Neural crest cell (in vitro differentiated cells): ENCODE data around the gene QDPR. TPM values are rescaled to one million over a fixed set of nuclear protein-coding genes. Genes with fewer than 3 reads are reported as not detected.
A peak's percentile ranks its signal among the peaks of the same experiment; 100 is the strongest.

Experiments
- DNase-seq: peaks from one replicate; pipeline ENCODE4 v3.0.0; 2021; ENCODE audit warnings: low read depth, mixed read lengths, low spot score
- H3K27ac Mint-ChIP-seq: one replicate; pipeline ENCODE4 v1.8.0; 2021; ENCODE audit warnings: mild to moderate bottlenecking, mixed read lengths; ENCODE audit not compliant: unreplicated experiment
- H3K27me3 Mint-ChIP-seq: 2 replicates; pipeline ENCODE4 v1.8.0; 2021; ENCODE audit warnings: low read depth, mild to moderate bottlenecking, mixed read lengths
- H3K36me3 Mint-ChIP-seq: 2 replicates; pipeline ENCODE4 v1.8.0; 2021; ENCODE audit warnings: low read depth, mild to moderate bottlenecking, mixed read lengths
- H3K4me1 Mint-ChIP-seq: 2 replicates; pipeline ENCODE4 v1.8.0; 2021; ENCODE audit warnings: mixed read lengths
- H3K4me3 Mint-ChIP-seq: one replicate; pipeline ENCODE4 v1.8.0; 2021; ENCODE audit warnings: mild to moderate bottlenecking, mixed read lengths
- H3K9me3 Mint-ChIP-seq: 2 replicates; pipeline ENCODE4 v1.8.0; 2021; ENCODE audit warnings: mixed read lengths
- total RNA-seq: library from RNA; stranded (reverse); gene quantifications from 2 replicates; pipeline ENCODE4 v1.2.1, GENCODE V29; 2021
- TF ChIP-seq, protein P1 (sequence below): fragments of 200-600 bp; sonication (generic); conservative IDR thresholded peaks from 2 replicates; pipeline ENCODE4 v1.5.0; 2021; ENCODE audit warnings: antibody characterized with exemption, mild to moderate bottlenecking

QDPR gene
- total RNA-seq, 1 donor from 2014 or later: 46.5 TPM

DNA sequence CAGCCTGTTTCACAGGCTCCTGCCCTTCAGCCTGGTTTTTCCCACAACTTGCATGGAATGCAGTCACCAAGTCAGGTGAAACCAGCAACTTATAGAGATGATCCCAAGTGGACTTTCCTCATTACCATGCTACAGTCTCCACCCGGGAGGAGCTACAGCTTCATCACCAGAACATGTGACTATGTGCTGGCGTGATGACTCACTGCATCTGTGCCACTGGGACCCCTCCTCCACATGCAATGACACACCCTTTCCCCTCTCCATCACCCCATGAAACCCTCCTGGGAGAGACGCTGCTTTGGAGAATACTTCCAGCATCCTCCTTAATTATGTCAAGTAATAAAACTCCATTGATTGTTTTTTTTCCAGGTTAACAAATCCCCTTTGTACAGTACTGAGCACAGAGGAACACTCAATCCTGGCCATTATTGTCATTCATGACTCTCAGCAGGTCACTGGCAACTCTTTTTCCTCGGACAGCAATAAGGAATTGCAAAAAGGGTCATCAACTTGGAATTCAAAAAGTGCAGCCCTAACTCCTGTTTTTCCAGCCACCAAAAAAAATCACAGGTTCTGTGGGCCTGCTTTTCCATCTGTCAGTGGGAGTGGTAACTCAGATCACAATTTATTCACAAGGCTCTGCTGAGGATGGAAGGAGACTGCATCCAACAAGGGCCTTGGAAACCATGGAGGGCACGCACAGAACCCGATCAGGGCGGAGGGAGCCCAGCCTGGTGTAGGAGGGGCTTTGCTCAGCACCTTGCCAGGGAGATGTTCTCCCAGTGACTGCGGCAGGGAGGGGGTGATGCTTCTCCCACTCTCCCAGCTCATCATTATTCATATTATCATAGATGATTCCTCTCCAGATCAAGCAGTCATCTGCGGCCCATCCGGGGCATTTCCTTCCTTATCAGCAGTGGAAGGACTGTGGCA, 17.4 kb downstream of the QDPR start:
- Mint-ChIP-seq H3K27ac (peak overlapping the region; percentile 19), H3K36me3 (peaks cover 7% of the 10 kb centered on the region), H3K4me1 (peaks cover 16% of the 10 kb centered on the region), H3K4me3 (no peak overlapping the region), H3K27me3 (no peaks in the 10 kb centered on the region), H3K9me3 (no peaks in the 10 kb centered on the region)
- TF ChIP-seq, protein P1, sequence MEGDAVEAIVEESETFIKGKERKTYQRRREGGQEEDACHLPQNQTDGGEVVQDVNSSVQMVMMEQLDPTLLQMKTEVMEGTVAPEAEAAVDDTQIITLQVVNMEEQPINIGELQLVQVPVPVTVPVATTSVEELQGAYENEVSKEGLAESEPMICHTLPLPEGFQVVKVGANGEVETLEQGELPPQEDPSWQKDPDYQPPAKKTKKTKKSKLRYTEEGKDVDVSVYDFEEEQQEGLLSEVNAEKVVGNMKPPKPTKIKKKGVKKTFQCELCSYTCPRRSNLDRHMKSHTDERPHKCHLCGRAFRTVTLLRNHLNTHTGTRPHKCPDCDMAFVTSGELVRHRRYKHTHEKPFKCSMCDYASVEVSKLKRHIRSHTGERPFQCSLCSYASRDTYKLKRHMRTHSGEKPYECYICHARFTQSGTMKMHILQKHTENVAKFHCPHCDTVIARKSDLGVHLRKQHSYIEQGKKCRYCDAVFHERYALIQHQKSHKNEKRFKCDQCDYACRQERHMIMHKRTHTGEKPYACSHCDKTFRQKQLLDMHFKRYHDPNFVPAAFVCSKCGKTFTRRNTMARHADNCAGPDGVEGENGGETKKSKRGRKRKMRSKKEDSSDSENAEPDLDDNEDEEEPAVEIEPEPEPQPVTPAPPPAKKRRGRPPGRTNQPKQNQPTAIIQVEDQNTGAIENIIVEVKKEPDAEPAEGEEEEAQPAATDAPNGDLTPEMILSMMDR: no peak
- no peak for DNase-seq

GRCh38 chr4:17493619-17494018, 18.3 kb downstream of the QDPR start:
- peaks cover 10% of the 10 kb centered on the region for H3K36me3 Mint-ChIP-seq
- H3K4me3 Mint-ChIP-seq: no peak overlapping the region
- TF ChIP-seq, protein P1: no peak
- H3K4me1 Mint-ChIP-seq: peaks cover 16% of the 10 kb centered on the region
- no peaks in the 10 kb centered on the region for H3K27me3 Mint-ChIP-seq
- H3K9me3 Mint-ChIP-seq: no peaks in the 10 kb centered on the region
- DNase-seq: no peak
- no peak overlapping the region for H3K27ac Mint-ChIP-seq

- H3K4me1 Mint-ChIP-seq: peaks cover 16% of the 10 kb centered on the region
- TF ChIP-seq, protein P1: no peak
Observed at GRCh38 chr4:17492876-17493275, 19.0 kb downstream of the QDPR start.

DNA sequence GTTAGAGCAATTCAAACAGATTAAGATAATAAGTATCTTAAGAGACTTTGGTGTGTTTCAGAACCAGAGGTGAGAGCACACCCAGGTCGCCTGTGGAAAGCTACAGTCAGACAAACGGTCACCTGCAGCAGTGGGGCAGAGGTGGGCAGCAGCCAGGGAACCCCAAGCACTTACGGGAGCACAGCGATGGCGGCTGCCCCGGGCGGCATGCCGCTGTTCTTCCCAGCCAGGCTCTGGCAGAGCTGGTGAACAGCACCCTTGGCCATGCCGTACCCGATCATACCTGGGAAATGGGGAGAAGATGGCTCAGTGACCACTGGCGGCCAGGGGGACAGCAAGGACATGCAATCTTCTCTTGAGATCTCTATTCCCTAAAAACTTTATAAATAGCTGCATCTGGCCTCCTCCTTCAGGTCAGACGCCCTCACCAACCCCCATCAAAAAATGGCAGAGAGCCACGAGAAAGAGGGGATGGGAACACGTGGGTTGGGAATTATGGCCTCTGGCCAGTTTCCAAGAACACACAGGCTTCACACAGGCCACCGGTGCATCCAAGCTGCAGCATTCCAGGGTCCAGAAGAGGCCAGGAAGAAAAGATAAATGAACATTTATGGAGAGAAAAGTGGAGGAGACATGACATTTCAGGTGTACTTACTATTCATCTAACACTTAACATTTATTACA, 19.7 kb downstream of the QDPR start:
- Mint-ChIP-seq H3K36me3 (peaks cover 6% of the 10 kb centered on the region), H3K4me1 (peaks cover 16% of the 10 kb centered on the region), H3K4me3 (no peak overlapping the region), H3K27me3 (no peaks in the 10 kb centered on the region), H3K9me3 (no peaks in the 10 kb centered on the region), H3K27ac (no peak overlapping the region)
- DNase-seq: no peak
- TF ChIP-seq, protein P1: no peak

More at GRCh38 chr4:17492876-17493275, 19.0 kb downstream of the QDPR start:
- DNase-seq: no peak
- H3K36me3 Mint-ChIP-seq: peaks cover 8% of the 10 kb centered on the region
- no peak overlapping the region for H3K4me3 Mint-ChIP-seq
- H3K27me3 Mint-ChIP-seq: no peaks in the 10 kb centered on the region
- no peaks in the 10 kb centered on the region for H3K9me3 Mint-ChIP-seq
- H3K27ac Mint-ChIP-seq: no peak overlapping the region

DNA sequence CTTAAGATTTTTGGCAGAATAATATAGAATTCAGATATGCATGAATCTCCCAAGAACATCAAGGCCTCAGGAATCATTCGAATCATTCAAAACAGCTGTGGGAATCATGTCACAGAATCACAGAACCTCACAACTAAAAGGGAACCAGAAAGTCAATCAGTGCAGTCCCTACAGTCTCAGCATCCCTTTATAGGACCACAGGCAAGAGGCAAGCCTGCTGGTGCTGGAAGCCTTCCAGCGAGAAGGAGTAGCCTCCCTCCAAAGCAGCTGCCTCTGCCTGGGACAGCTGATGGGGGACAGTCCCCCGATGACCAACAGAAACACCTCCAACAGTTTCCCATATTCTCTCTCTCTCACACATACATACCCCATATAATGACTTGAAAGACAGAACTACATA, 20.7 kb downstream of the QDPR start:
- Mint-ChIP-seq H3K4me3 (no peak overlapping the region), H3K36me3 (peaks cover 12% of the 10 kb centered on the region), H3K4me1 (peaks cover 16% of the 10 kb centered on the region), H3K27ac (no peak overlapping the region), H3K9me3 (no peaks in the 10 kb centered on the region), H3K27me3 (no peaks in the 10 kb centered on the region)
- TF ChIP-seq, protein P1: no peak
- DNase-seq: no peak
